H9 (cell line): ENCODE data around the gene SWI5. TPM values are rescaled to one million over a fixed set of nuclear protein-coding genes. Genes with fewer than 3 reads are reported as not detected.

ENCODE experiments used
- DNase-seq: peaks from one replicate; pipeline ENCODE4 v3.0.0-alpha.2; 2017
- H2AFZ ChIP-seq: one replicate; pipeline ENCODE4 v1.6.1; 2013; ENCODE audit warnings: mild to moderate bottlenecking, low read length, control low read depth, moderate library complexity
- H2AK5ac ChIP-seq: 2 replicates; pipeline ENCODE4 v1.6.1; 2013; ENCODE audit warnings: low read length, control low read depth, mixed read lengths; ENCODE audit not compliant: insufficient read length
- H2BK120ac ChIP-seq: one replicate; pipeline ENCODE4 v1.6.1; 2013; ENCODE audit warnings: low read depth, mild to moderate bottlenecking, low read length, control low read depth, inconsistent platforms; ENCODE audit not compliant: poor library complexity, severe bottlenecking
- H2BK12ac ChIP-seq: 2 replicates; pipeline ENCODE4 v1.6.1; 2013; ENCODE audit warnings: low read length, control low read depth, mixed read lengths, low read depth; ENCODE audit not compliant: insufficient read length
- H2BK15ac ChIP-seq: 2 replicates; pipeline ENCODE4 v1.6.1; 2013; ENCODE audit warnings: low read depth, low read length, control low read depth
- H2BK20ac ChIP-seq: one replicate; pipeline ENCODE4 v1.6.1; 2013; ENCODE audit warnings: low read depth, mild to moderate bottlenecking, low read length, control low read depth, inconsistent platforms; ENCODE audit not compliant: poor library complexity, severe bottlenecking
- H2BK5ac ChIP-seq: 2 replicates; pipeline ENCODE4 v1.6.1; 2013; ENCODE audit warnings: low read length, control low read depth, mixed read lengths; ENCODE audit not compliant: insufficient read length
- H3K14ac ChIP-seq: 2 replicates; pipeline ENCODE4 v1.6.1; 2013; ENCODE audit warnings: low read length, control low read depth; ENCODE audit not compliant: insufficient read depth
- H3K18ac ChIP-seq: 2 replicates; pipeline ENCODE4 v1.6.1; 2013; ENCODE audit warnings: low read depth, mild to moderate bottlenecking, mixed read lengths, low read length, control low read depth; ENCODE audit not compliant: insufficient read length
- H3K23ac ChIP-seq: 2 replicates; pipeline ENCODE4 v1.6.1; 2013; ENCODE audit warnings: low read length, control low read depth, mixed read lengths, low read depth; ENCODE audit not compliant: insufficient read length
- H3K23me2 ChIP-seq: 2 replicates; pipeline ENCODE4 v1.6.1; 2013; ENCODE audit warnings: low read depth, mild to moderate bottlenecking, mixed read lengths, low read length, control low read depth; ENCODE audit not compliant: insufficient read length, poor library complexity, severe bottlenecking
- H3K27ac ChIP-seq: 2 replicates; pipeline ENCODE4 v1.5.1; 2013; ENCODE audit warnings: low read length, control low read depth, mixed read lengths, low read depth; ENCODE audit not compliant: insufficient read length
- H3K27me3 ChIP-seq: 2 replicates; pipeline ENCODE4 v1.6.1; 2013; ENCODE audit warnings: low read length, control low read depth, inconsistent platforms; ENCODE audit not compliant: insufficient read depth
- H3K4ac ChIP-seq: 2 replicates; pipeline ENCODE4 v1.6.1; 2013; ENCODE audit warnings: low read depth, mild to moderate bottlenecking, control low read depth, inconsistent platforms, low read length, moderate library complexity
- H3K4me1 ChIP-seq: 2 replicates; pipeline ENCODE4 v1.6.1; 2013; ENCODE audit warnings: low read length, control low read depth, inconsistent platforms; ENCODE audit not compliant: insufficient read depth
- H3K4me2 ChIP-seq: 2 replicates; pipeline ENCODE4 v1.6.1; 2013; ENCODE audit warnings: low read length, control low read depth, mixed read lengths; ENCODE audit not compliant: insufficient read length, insufficient read depth
- H3K56ac ChIP-seq: 2 replicates; pipeline ENCODE4 v1.6.1; 2013; ENCODE audit warnings: low read depth, mild to moderate bottlenecking, mixed read lengths, low read length, control low read depth; ENCODE audit not compliant: insufficient read length
- H3K79me1 ChIP-seq: 2 replicates; pipeline ENCODE4 v1.6.1; 2013; ENCODE audit warnings: low read depth, mild to moderate bottlenecking, moderate library complexity, low read length, control low read depth, inconsistent platforms; ENCODE audit not compliant: insufficient read depth, poor library complexity, severe bottlenecking
- H3K79me2 ChIP-seq: 2 replicates; pipeline ENCODE4 v1.6.1; 2013; ENCODE audit warnings: low read length, control low read depth, inconsistent platforms; ENCODE audit not compliant: insufficient read depth
- H3K9ac ChIP-seq: 2 replicates; pipeline ENCODE4 v1.6.1; 2013; ENCODE audit warnings: low read length, control low read depth, mixed read lengths; ENCODE audit not compliant: insufficient read length; ENCODE audit errors: extremely low read depth
- H3K9me3 ChIP-seq: one replicate; pipeline ENCODE4 v1.6.1; 2013; ENCODE audit warnings: low read depth, low read length, inconsistent platforms; ENCODE audit not compliant: control insufficient read depth
- H3T11ph ChIP-seq: one replicate; pipeline ENCODE4 v1.6.1; 2013; ENCODE audit warnings: mild to moderate bottlenecking, low read length, control low read depth, inconsistent platforms
- H4K20me1 ChIP-seq: one replicate; pipeline ENCODE4 v1.6.1; 2013; ENCODE audit not compliant: control insufficient read depth, insufficient read length, insufficient read depth
- H4K5ac ChIP-seq: 2 replicates; pipeline ENCODE4 v1.6.1; 2013; ENCODE audit warnings: low read depth, mild to moderate bottlenecking, mixed read lengths, low read length, control low read depth; ENCODE audit not compliant: insufficient read length
- H4K8ac ChIP-seq: replicated peaks from 2 replicates; pipeline ENCODE4 v1.6.1; 2013; ENCODE audit warnings: low read length, control low read depth, mixed read lengths, low read depth; ENCODE audit not compliant: insufficient read length
- H4K91ac ChIP-seq: 2 replicates; pipeline ENCODE4 v1.6.1; 2013; ENCODE audit warnings: low read depth, mild to moderate bottlenecking, moderate library complexity, mixed read lengths, low read length, control low read depth; ENCODE audit not compliant: insufficient read length
- H3K27ac Mint-ChIP-seq, 3 experiments: 2 replicates in 2 of 3; 3 replicates in 1 of 3; pipeline ENCODE4 v1.8.0; 2020 to 2021; ENCODE audit warnings: mixed read lengths in 3 of 3, mild to moderate bottlenecking in 1 of 3, moderate library complexity in 1 of 3
- H3K27me3 Mint-ChIP-seq: 2 replicates; pipeline ENCODE4 v1.8.0; 2021; ENCODE audit warnings: low read depth, mild to moderate bottlenecking, moderate library complexity, mixed read lengths
- H3K36me3 Mint-ChIP-seq, 3 experiments: 2 replicates in 2 of 3; 3 replicates in 1 of 3; pipeline ENCODE4 v1.8.0; 2020 to 2021; ENCODE audit warnings: low read depth in 3 of 3, mixed read lengths in 3 of 3; ENCODE audit not compliant: insufficient read depth in 1 of 3
- H3K4me1 Mint-ChIP-seq, 2 experiments: 2 replicates each; pipeline ENCODE4 v1.8.0; 2020; ENCODE audit warnings: mixed read lengths in 2 of 2
- H3K4me3 Mint-ChIP-seq, 2 experiments: 2 replicates in 1 of 2; 3 replicates in 1 of 2; pipeline ENCODE4 v1.8.0; 2020 to 2021; ENCODE audit warnings: mild to moderate bottlenecking in 2 of 2, mixed read lengths in 2 of 2, moderate library complexity in 1 of 2
- H3K9me3 Mint-ChIP-seq, 2 experiments: 2 replicates in 1 of 2; 3 replicates in 1 of 2; pipeline ENCODE4 v1.8.0; 2020; ENCODE audit warnings: mild to moderate bottlenecking in 2 of 2, mixed read lengths in 2 of 2, moderate library complexity in 1 of 2
- WGBS: extraction: QIAGEN DNeasy Blood & Tissue Kit; methylation state at CpG from one replicate; pipeline ENCODE4 v1.1.7; 2013; ENCODE audit warnings: missing lambda C conversion rate, low lambda C conversion rate, mixed read lengths; ENCODE audit not compliant: insufficient read length; ENCODE audit errors: extremely low coverage; 5-methylcytosine and 5-hydroxymethylcytosine counted together
- total RNA-seq: library from RNA; stranded (reverse); gene quantifications from 2 replicates; pipeline ENCODE4 v1.2.1, GENCODE V29; 2021
- TF ChIP-seq, protein P1 (sequence below): fragments of 200-600 bp; sonication (generic); conservative IDR thresholded peaks from 3 replicates; pipeline ENCODE4 v1.8.0; 2021; ENCODE audit warnings: antibody characterized with exemption, mild to moderate bottlenecking

SWI5 gene
- total RNA-seq, 1 experiment from 2014 or later = 25.6 TPM

DNA sequence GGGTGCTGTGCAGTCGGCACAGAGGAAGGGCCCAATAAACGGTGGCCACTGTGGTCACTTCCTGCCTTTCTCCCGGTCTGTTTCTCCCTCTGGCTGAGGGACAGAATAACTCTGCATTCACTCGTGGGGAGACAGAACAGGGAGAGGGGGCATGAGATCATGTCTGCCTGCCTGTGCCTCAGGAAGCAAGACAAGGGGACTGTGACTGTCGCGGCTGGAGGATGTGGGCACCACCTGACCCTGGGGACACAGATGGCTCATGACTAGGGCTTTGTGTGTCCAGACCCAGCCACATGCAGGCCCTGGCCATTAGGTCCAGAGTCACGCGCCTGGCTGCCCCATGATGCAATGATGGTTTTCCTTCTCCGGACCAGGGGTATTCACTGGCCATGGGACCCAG is 40.3 kb downstream of the SWI5 start:
- peaks cover 1% of the 10 kb centered on the region for H3K23me2 ChIP-seq
- no peak overlapping the region for H4K5ac ChIP-seq
- no peak overlapping the region for H3K14ac ChIP-seq
- Mint-ChIP-seq H3K9me3 (no peaks in the 10 kb centered on the region), H3K27ac (no peak overlapping the region), H3K27me3 (no peaks in the 10 kb centered on the region), H3K4me3 (no peak overlapping the region), H3K4me1 (no peaks in the 10 kb centered on the region), H3K36me3 (peaks cover 14 to 46% (median 31%) of the 10 kb centered on the region in 3 experiments)
- no peak overlapping the region for H3K9ac ChIP-seq
- H3K27ac ChIP-seq = no peak overlapping the region
- H2AFZ ChIP-seq = no peak overlapping the region
- no peaks in the 10 kb centered on the region for H3K79me2 ChIP-seq
- H3K4ac ChIP-seq = no peak overlapping the region
- H2BK120ac ChIP-seq = no peak overlapping the region
- TF ChIP-seq, protein P1, sequence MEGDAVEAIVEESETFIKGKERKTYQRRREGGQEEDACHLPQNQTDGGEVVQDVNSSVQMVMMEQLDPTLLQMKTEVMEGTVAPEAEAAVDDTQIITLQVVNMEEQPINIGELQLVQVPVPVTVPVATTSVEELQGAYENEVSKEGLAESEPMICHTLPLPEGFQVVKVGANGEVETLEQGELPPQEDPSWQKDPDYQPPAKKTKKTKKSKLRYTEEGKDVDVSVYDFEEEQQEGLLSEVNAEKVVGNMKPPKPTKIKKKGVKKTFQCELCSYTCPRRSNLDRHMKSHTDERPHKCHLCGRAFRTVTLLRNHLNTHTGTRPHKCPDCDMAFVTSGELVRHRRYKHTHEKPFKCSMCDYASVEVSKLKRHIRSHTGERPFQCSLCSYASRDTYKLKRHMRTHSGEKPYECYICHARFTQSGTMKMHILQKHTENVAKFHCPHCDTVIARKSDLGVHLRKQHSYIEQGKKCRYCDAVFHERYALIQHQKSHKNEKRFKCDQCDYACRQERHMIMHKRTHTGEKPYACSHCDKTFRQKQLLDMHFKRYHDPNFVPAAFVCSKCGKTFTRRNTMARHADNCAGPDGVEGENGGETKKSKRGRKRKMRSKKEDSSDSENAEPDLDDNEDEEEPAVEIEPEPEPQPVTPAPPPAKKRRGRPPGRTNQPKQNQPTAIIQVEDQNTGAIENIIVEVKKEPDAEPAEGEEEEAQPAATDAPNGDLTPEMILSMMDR = no peak
- no peak overlapping the region for H4K91ac ChIP-seq
- H4K20me1 ChIP-seq = no peaks in the 10 kb centered on the region
- H2BK12ac ChIP-seq = no peak overlapping the region
- no peak overlapping the region for H2BK15ac ChIP-seq
- H3K56ac ChIP-seq = no peak overlapping the region
- H2BK20ac ChIP-seq = no peak overlapping the region
- H3K23ac ChIP-seq = no peak overlapping the region
- H3K18ac ChIP-seq = no peak overlapping the region
- no peak overlapping the region for H3T11ph ChIP-seq
- H3K4me1 ChIP-seq = no peaks in the 10 kb centered on the region
- no peak overlapping the region for H3K4me2 ChIP-seq
- DNase-seq = no peak
- H3K79me1 ChIP-seq = no peaks in the 10 kb centered on the region
- no peak overlapping the region for H4K8ac ChIP-seq
- no peak overlapping the region for H2AK5ac ChIP-seq
- H3K9me3 ChIP-seq = no peaks in the 10 kb centered on the region
- no peaks in the 10 kb centered on the region for H3K27me3 ChIP-seq
- H2BK5ac ChIP-seq = no peak overlapping the region
- no CpG with 5 or more reads among the region's 9 CpGs for WGBS
